Neural crest cell (in vitro differentiated cells): ENCODE measurements around the gene MOGAT1. TPM values are rescaled to one million over a fixed set of nuclear protein-coding genes. Genes with fewer than 3 reads are reported as not detected.

Experiments used
- DNase-seq: peaks from one replicate; pipeline ENCODE4 v3.0.0; 2021; ENCODE audit warnings: low read depth, mixed read lengths, low spot score
- H3K27ac Mint-ChIP-seq: one replicate; pipeline ENCODE4 v1.8.0; 2021; ENCODE audit warnings: mild to moderate bottlenecking, mixed read lengths; ENCODE audit not compliant: unreplicated experiment
- H3K27me3 Mint-ChIP-seq: 2 replicates; pipeline ENCODE4 v1.8.0; 2021; ENCODE audit warnings: low read depth, mild to moderate bottlenecking, mixed read lengths
- H3K36me3 Mint-ChIP-seq: 2 replicates; pipeline ENCODE4 v1.8.0; 2021; ENCODE audit warnings: low read depth, mild to moderate bottlenecking, mixed read lengths
- H3K4me1 Mint-ChIP-seq: 2 replicates; pipeline ENCODE4 v1.8.0; 2021; ENCODE audit warnings: mixed read lengths
- H3K4me3 Mint-ChIP-seq: one replicate; pipeline ENCODE4 v1.8.0; 2021; ENCODE audit warnings: mild to moderate bottlenecking, mixed read lengths
- H3K9me3 Mint-ChIP-seq: 2 replicates; pipeline ENCODE4 v1.8.0; 2021; ENCODE audit warnings: mixed read lengths
- CTCF ChIP-seq: fragments of 200-600 bp; sonication (generic); conservative IDR thresholded peaks from 2 replicates; pipeline ENCODE4 v1.5.0; 2021; ENCODE audit warnings: antibody characterized with exemption, mild to moderate bottlenecking
- total RNA-seq: library from RNA; stranded (reverse); gene quantifications from 2 replicates; pipeline ENCODE4 v1.2.1, GENCODE V29; 2021

MOGAT1 gene
- total RNA-seq, 1 donor from 2014 or later = not detected

DNA sequence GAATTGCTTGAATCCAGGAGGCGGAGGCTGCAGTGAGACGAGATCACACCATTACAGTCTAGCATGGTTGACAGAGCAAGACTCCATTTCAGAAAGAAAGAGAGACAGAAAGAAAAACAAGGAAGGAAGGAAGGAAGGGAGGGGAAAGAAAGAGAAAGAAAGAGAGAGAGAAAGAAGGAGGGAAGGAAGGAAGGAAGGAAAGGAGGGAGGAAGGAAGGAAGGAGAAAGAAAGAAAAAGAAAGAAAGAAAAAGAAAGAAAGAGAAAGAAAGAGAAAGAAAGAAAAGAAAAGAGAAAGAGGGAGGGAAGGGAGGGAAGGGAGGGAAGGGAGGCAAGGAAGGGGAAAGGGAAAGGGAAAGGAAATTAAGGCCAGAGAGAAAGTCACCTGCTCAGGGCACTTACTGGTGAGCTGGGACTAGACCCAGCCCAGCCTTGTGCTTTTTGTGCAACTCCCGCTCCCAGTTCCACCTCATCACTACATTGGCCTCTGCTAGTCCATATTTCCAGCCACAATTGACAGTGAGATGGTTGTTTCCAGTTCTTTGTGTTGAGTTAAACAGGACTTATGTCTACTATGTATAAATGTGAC is 35.7 kb downstream of the MOGAT1 start:
- H3K27ac Mint-ChIP-seq = no peak overlapping the region
- peaks cover 29% of the 10 kb centered on the region for H3K4me1 Mint-ChIP-seq
- H3K36me3 Mint-ChIP-seq = no peaks in the 10 kb centered on the region
- no peak for DNase-seq
- no peak for TF ChIP-seq CTCF
- no peak overlapping the region for H3K4me3 Mint-ChIP-seq
- no peaks in the 10 kb centered on the region for H3K27me3 Mint-ChIP-seq
- peaks cover 2% of the 10 kb centered on the region for H3K9me3 Mint-ChIP-seq

- TF ChIP-seq CTCF = no peak
- no peak overlapping the region for H3K27ac Mint-ChIP-seq
- H3K27me3 Mint-ChIP-seq = no peaks in the 10 kb centered on the region
- H3K36me3 Mint-ChIP-seq = no peaks in the 10 kb centered on the region
- H3K9me3 Mint-ChIP-seq = peaks cover 2% of the 10 kb centered on the region
- no peak for DNase-seq
- H3K4me1 Mint-ChIP-seq = peaks cover 29% of the 10 kb centered on the region
- no peak overlapping the region for H3K4me3 Mint-ChIP-seq
These were observed 36.3 kb downstream of the MOGAT1 start for GRCh38 chr2:222707689-222708273.

- Mint-ChIP-seq H3K4me1 (peaks cover 29% of the 10 kb centered on the region), H3K9me3 (peaks cover 2% of the 10 kb centered on the region), H3K4me3 (peak overlapping the region; percentile 59), H3K36me3 (no peaks in the 10 kb centered on the region), H3K27me3 (no peaks in the 10 kb centered on the region), H3K27ac (peak overlapping the region; percentile 44)
- TF ChIP-seq CTCF = peak; percentile 99
- peak; percentile 89 for DNase-seq
These were observed 36.8 kb downstream of the MOGAT1 start for GRCh38 chr2:222708274-222708710.

GRCh38 chr2:222709191-222709891 is 37.9 kb downstream of the MOGAT1 start:
- no peak for TF ChIP-seq CTCF
- Mint-ChIP-seq H3K27me3 (no peaks in the 10 kb centered on the region), H3K36me3 (no peaks in the 10 kb centered on the region), H3K9me3 (peaks cover 2% of the 10 kb centered on the region), H3K4me3 (peak overlapping the region; percentile 56), H3K4me1 (peaks cover 29% of the 10 kb centered on the region), H3K27ac (peak overlapping the region; percentile 90)
- DNase-seq = peak; percentile 66

DNA sequence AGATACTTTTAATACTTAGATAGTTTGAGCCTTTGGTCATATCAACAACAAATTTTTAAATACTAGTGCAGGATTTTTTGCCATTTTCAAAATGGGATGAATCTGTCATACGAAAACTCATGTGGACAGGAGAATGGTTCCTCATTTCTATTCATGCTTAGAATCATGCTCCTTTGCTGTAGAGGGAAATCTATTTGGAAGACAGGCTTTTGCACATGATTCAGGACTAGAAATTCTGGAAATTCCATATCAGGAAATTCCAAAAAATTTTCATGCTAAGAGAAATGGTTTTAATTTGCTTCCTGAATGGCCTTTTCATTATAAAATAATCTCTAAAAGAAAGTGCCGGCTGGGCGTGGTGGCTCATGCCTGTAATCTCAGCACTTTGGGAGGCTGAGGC is 39.3 kb downstream of the MOGAT1 start:
- Mint-ChIP-seq H3K27ac (no peak overlapping the region), H3K27me3 (no peaks in the 10 kb centered on the region), H3K36me3 (no peaks in the 10 kb centered on the region), H3K4me3 (no peak overlapping the region), H3K9me3 (peaks cover 4% of the 10 kb centered on the region), H3K4me1 (peaks cover 32% of the 10 kb centered on the region)
- no peak for DNase-seq
- TF ChIP-seq CTCF = no peak
